VCaP (cell line): ENCODE results near the gene DYNLT2B.

Experiments
- H3K27ac ChIP-seq: fragments of 450-650 bp; 2 replicates; pipeline ENCODE4 v1.5.1; 2017
- CTCF ChIP-seq: fragments of 450-650 bp; conservative IDR thresholded peaks from 2 replicates; pipeline ENCODE4 v1.5.1; 2017; ENCODE audit warnings: mild to moderate bottlenecking, moderate library complexity

The DYNLT2B gene

GRCh38 chr3:196298521-196298920, 19.5 kb downstream of the DYNLT2B start:
- TF ChIP-seq CTCF = no peak
- no peak overlapping the region for H3K27ac ChIP-seq

GRCh38 chr3:196292286-196292923, 25.6 kb downstream of the DYNLT2B start:
- no peak overlapping the region for H3K27ac ChIP-seq
- TF ChIP-seq CTCF = no peak

GRCh38 chr3:196288141-196288460, 29.9 kb downstream of the DYNLT2B start:
- peak overlapping the region; percentile 98 for H3K27ac ChIP-seq
- TF ChIP-seq CTCF = no peak

- TF ChIP-seq CTCF = no peak
- peak within 1 kb of the TSS; percentile 98 for H3K27ac ChIP-seq
These were observed 30.4 kb downstream of the DYNLT2B start, which contains the start of gene PCYT1A for GRCh38 chr3:196287440-196288140. TSS of gene PCYT1A (minus strand) at chr3:196287726. CDS start at chr3:196270531, 17,195 bp downstream.

GRCh38 chr3:196287090-196287439, 31.0 kb downstream of the DYNLT2B start:
- TF ChIP-seq CTCF = no peak
- H3K27ac ChIP-seq = peak overlapping the region; percentile 98

GRCh38 chr3:196284396-196284795, 33.6 kb downstream of the DYNLT2B start:
- no peak overlapping the region for H3K27ac ChIP-seq
- TF ChIP-seq CTCF = no peak

- no peak for TF ChIP-seq CTCF
- no peak overlapping the region for H3K27ac ChIP-seq
These were observed 36.1 kb downstream of the DYNLT2B start for GRCh38 chr3:196281962-196282361.
